ENCODE measurements around the gene CSRNP3.

GRCh38 chr2:165623783-165624469 is 154.4 kb downstream of the CSRNP3 start:
- TF ChIP-seq CTCF (IDR thresholded peaks at IDR 0.05) = no peak
- no peak for TF ChIP-seq POLR2A (IDR thresholded peaks at IDR 0.05)
